GM11168 (cell line): ENCODE results near the gene CHDH.

Experiments
- in situ Hi-C: fragments of 300-500 bp; cut with MboI; formaldehyde crosslinking; loops from one replicate; pipeline ENCODE4 v1.12.0; 2022; ENCODE audit warnings: low sequenced_read_pairs; ENCODE audit not compliant: unreplicated experiment

Gene CHDH, protein sequence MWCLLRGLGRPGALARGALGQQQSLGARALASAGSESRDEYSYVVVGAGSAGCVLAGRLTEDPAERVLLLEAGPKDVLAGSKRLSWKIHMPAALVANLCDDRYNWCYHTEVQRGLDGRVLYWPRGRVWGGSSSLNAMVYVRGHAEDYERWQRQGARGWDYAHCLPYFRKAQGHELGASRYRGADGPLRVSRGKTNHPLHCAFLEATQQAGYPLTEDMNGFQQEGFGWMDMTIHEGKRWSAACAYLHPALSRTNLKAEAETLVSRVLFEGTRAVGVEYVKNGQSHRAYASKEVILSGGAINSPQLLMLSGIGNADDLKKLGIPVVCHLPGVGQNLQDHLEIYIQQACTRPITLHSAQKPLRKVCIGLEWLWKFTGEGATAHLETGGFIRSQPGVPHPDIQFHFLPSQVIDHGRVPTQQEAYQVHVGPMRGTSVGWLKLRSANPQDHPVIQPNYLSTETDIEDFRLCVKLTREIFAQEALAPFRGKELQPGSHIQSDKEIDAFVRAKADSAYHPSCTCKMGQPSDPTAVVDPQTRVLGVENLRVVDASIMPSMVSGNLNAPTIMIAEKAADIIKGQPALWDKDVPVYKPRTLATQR

DNA sequence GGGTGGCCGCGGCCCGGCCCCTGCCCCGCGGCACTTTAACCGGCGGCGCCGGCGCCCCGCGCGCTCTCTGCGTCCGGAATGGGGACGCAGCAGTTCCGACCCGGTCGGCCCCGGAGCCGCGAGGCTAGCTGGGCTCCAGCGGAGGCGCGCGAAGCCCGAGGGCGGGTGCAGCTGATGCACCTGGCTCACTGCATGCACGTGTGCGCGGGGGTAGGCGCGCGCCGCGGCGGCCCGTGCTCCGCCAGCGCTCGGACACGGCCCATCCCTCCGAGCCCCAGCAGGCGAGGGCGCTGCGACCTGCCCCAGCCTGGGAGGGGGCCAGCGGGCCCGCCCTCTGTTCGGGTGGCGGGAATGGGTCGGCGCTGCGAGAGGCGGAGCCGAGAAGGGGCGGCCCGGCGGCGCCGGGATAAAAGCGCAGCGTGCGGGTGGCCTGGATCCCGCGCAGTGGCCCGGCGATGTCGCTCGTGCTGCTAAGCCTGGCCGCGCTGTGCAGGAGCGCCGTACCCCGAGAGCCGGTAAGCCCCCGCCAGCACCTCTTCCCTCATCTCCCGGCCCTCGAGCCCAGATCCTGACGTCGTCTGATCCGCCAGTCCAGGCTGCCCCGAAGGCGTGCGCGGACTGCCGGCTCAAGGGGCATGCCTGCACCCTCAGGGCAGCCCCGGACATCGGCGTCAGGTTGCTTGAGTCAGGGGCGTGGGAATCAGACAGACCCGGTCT lies at the start of gene CHDH, which contains the start of gene IL17RB:
TSS of gene CHDH (minus strand) at position 286 of the 717 bp plus-strand sequence. CDS start 22,411 bp downstream, outside the sequence.
TSS of gene IL17RB (plus strand) at position 435 of the 717 bp plus-strand sequence. CDS start at position 456, 21 bp downstream.
- in situ Hi-C loops, result no loop called here

- in situ Hi-C loops, result no loop called here
Observed at GRCh38 chr3:53892286-53892637, 46.0 kb upstream of the CHDH start.

- in situ Hi-C loops, result no loop called here
Observed at GRCh38 chr3:53891497-53892285, 45.5 kb upstream of the CHDH start, which contains the start of gene SELENOK. Gene SELENOK (minus strand): TSS chr3:53891859.

DNA sequence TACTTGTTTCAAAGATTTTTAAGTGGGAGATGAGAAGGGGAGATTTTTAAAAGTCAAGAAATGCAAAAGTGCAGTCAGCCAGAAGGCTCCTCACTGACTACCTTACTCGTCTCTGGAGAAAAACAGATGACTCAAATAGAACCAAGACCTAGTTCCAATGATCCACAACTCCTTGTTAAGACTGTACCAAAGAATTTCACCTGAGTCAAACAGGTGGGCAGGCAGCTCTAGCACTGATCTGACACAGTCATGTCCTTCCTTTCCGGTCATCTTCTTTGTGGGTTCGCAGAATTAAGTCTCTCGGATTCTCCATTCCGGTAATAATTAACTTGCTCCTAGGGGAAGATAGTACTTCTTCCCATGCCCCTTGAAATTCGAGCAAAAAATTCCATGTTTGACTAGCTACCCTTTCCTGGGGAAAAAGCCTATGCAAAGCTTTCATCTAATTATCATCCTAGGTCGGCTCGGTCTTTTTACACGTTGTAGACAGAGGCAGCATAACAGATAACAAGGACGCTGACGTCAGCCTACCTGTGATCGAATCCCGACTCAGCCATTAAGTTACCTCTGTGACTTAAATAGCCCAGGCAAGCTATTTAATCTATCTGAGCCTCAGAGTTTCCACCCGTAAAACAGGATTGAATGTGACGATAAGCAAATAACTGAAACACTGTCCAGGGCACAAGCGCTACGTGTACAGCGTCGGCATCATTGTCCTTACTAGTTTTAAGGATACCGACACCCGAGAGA lies 44.7 kb upstream of the CHDH start:
- in situ Hi-C loops, result no loop called here

DNA sequence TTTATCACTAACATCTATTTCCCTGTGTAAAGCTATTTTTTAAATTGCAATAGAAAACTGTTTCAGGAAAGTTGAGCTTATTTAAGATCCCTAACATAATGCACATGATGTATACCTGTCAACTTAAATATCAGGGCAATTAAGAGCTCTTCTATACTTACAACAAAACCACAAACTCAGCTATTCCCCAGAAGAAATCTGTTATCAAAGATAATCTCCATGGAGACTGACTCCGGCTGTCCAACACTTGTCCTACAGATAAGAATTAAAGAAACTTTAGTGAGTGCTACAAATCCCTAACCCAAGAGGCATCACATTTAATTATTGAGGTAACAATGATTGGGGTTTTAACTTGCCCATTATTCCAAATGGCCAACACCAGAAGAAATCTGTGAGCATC lies 42.0 kb upstream of the CHDH start:
- in situ Hi-C loops, result no loop called here

DNA sequence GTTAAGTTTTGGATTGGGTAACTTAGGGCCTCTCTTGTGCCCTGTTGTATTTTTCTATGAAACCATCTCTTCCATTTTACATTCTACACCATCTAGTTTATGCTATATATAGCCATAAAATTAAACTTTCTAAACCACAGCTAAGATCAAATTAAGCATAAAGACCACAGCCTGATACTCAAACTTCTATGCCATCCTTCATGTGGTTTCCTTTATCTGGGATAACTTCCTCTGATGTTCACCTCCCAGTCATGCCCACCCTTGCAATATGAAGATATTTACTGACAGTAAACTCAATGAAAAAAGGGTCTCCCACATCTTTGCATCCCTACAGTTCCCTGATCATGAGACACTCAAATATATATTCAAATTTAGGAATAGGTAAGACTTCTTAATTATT lies 41.2 kb upstream of the CHDH start:
- in situ Hi-C loops, result no loop called here

DNA sequence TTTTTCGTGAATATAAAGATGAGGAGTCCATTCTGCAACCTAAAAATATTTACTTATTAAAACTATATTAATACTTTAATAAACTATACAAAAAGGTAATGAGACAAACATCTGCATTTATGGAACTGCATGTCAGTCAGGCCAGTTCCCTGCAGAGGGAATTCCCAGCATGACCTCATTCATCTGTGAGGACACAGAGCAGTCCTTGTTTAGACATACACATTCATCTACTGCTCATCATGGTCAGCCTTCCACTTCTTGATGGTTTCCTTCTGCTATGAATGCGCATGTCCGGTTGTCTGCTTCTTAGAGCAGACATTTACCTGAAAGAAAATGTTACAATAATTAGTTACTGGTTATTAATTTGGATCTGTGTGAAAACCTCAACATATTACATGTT lies 39.0 kb upstream of the CHDH start:
- in situ Hi-C loops, result no loop called here

GRCh38 chr3:53884623-53885022 lies 38.4 kb upstream of the CHDH start:
- in situ Hi-C loops, result no loop called here

DNA sequence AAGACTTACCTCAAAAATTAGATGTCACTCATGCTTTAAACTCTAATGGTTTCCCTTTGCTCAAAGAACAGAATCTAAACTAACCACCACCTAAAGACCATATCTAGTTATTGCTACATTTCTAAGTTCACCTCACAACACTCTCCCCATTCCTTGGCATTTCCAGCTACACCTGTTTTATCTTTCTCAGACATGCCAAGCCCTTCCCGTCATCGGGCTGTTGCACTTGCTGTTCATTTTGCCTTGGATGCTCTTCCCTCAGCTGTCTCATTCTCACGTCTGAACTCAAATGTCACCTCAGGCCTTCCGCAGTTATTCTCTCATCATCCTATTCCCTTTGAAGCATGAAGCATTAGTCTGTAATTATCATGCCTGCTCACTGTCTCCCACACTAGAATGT lies 36.8 kb upstream of the CHDH start:
- in situ Hi-C loops, result no loop called here

DNA sequence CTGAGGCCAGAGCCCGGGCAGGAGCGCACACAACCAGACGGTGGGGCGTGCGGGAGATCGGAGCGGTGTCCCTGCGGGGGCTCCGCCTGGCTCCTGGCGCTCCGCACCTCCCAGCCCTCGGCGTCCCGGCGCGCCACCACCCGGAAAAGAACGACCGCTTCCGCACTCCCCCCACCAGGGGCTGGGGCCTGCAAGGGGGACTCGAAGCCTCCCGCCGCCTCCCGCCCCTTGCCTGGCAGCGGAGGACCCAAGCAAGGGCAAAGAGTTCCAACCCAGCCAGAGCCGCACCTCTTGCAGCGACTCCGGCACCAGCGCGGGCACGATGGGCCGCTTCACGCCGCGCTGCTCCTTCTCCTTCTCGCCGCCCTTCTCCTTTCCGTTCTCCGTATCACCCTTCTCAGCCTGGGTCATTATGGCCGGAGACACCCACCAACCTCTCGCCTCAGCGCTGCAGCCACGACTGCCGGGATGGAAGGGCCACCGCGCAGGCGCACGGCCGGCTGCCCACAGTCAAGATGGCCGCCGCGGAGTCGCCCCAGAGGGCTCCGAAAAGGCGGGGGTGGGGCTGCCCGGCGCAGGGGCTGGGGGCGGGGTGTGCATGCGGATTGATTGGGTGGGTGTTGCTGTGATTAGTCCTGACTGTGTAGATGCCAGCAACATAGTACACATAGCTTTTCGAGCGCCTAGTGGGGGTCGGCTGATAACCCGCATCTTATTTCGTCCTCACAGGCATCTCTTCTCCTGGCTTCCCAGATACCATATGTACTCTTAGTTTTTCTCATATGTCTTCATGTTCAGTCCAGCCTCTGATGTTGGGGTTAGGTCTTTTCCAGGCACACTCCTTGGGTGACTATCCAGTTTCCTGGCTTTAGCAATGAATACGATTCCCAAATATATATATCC lies 35.7 kb upstream of the CHDH start, which contains the start of gene ACTR8:
TSS of gene ACTR8 (minus strand) at position 462 of the 903 bp plus-strand sequence. CDS start at position 411, 51 bp downstream.
- in situ Hi-C loops, result no loop called here

GRCh38 chr3:53880396-53881345 lies 34.5 kb upstream of the CHDH start:
- in situ Hi-C loops, result no loop called here

- in situ Hi-C loops, result no loop called here
Observed at GRCh38 chr3:53865732-53866499, 19.7 kb upstream of the CHDH start.

- in situ Hi-C loops, result no loop called here
Observed at GRCh38 chr3:53863145-53863544, 16.9 kb upstream of the CHDH start.

DNA sequence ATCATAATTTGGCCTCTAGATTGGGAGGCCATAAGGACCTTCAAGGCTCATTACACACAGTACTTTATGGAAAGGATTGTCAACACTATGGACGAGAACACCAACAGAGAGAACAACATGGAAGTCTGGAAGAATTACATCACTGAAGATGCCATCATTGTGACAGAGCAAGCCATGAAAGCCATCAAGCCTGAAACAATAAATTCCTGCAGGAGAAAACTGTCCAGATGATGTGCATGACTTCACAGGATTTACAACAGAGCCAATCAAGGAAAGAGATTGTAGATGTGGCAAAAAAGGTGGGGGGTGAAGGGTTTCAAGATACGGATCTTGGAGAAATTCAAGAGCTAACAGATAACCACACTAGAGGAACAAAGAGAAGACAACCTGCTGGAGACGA lies 16.0 kb upstream of the CHDH start:
- in situ Hi-C loops, result no loop called here

- in situ Hi-C loops, result no loop called here
Observed at GRCh38 chr3:53860196-53860595, 14.0 kb upstream of the CHDH start.

- in situ Hi-C loops, result no loop called here
Observed at GRCh38 chr3:53859178-53859577, 13.0 kb upstream of the CHDH start.
